Amygdala (tissue), 56 donors: ENCODE results near the gene HDAC1.

Experiments
- DNase-seq, 56 donors: peaks; one replicate each; lab custom pipeline; 2025; lab: John Stamatoyannopoulos, UW

The HDAC1 gene

DNA sequence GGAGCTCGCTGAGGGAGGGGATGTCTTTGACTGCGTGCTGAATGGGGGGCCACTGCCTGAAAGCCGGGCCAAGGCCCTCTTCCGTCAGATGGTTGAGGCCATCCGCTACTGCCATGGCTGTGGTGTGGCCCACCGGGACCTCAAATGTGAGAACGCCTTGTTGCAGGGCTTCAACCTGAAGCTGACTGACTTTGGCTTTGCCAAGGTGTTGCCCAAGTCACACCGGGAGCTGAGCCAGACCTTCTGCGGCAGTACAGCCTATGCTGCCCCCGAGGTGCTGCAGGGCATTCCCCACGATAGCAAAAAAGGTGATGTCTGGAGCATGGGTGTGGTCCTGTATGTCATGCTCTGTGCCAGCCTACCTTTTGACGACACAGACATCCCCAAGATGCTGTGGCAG is 71.8 kb downstream of the HDAC1 start:
- DNase-seq: no peak

- no peak for DNase-seq
Measured at GRCh38 chr1:32364836-32365235, 73.0 kb downstream of the HDAC1 start.

- no peak for DNase-seq
Measured at GRCh38 chr1:32365445-32365844, 73.6 kb downstream of the HDAC1 start.

- no peak for DNase-seq
Measured at GRCh38 chr1:32367912-32368635, 76.2 kb downstream of the HDAC1 start.

- no peak for DNase-seq
Measured at GRCh38 chr1:32372149-32372756, 80.4 kb downstream of the HDAC1 start.

DNA sequence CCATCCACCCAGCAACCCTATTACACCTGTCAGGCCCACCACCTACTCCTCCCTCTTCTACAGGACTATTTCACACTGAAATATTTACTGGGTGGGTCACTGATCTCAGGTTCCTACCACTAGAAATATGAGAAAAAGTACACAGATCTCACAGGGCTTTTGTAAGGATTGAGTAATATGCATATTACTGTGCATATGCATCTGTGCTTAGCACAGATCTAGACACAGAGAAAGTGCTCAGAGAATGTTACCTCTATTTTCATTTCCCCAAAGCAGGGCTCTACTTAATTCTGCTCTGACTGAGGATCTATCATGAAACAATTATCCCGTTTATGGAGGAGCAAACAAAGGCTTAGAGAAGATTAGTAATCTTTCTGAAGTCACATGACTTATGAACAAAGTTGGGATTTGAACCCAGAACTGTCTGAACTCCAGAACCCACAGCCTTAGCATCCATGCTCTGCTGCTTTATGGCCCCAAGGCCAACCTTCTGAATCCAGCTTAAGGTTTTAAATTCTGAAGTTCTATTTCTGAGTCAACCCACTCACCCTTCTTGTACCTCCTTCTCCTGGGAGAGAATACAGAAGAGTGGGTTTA is 82.2 kb downstream of the HDAC1 start:
- DNase-seq: no peak

- no peak for DNase-seq
Measured at GRCh38 chr1:32376199-32376598, 84.3 kb downstream of the HDAC1 start.

GRCh38 chr1:32377541-32378220 is 85.8 kb downstream of the HDAC1 start:
- peak in 1 of 56 donors; percentile 10 for DNase-seq

DNA sequence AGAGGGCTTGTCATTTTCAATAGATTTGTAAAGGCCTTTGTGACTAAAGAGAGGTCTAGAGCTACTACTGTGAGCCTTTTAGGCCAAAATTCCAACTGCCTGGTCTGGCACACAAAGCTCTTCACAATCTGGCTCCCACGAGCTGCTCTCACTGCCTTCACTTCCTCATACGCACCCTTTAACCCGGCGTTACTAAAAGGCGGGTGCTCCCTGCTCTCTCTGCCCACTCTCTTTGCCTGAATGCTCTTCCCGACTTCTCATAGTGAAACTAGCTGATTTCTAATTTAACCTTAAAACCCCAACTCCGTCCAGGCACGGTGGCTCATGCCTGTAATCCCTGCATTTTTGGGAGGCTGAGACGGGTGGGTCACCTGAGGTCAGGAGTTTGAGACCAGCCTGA is 88.2 kb downstream of the HDAC1 start:
- no peak for DNase-seq
